GM20431 (cell line): ENCODE results near the gene ZNF445.
"Not testable (repeated sequence)": the region's sequence is repeated elsewhere in the genome, so short reads cannot be mapped to it uniquely, and the experiment has no call there.

Source experiments
- in situ Hi-C: fragments of 300-500 bp; cut with MseI, MboI; formaldehyde crosslinking; loops from one replicate; pipeline ENCODE4 v1.15.0; 2020; ENCODE audit warnings: low sequenced_read_pairs; ENCODE audit not compliant: unreplicated experiment

ZNF445 gene

GRCh38 chr3:44439499-44440295 lies 37.8 kb downstream of the ZNF445 start:
- in situ Hi-C loops, result no loop called here

- in situ Hi-C loops, result no loop called here
These were observed 39.7 kb downstream of the ZNF445 start for GRCh38 chr3:44437800-44438199.

GRCh38 chr3:44436181-44436580 lies 41.3 kb downstream of the ZNF445 start:
- in situ Hi-C loops, result no loop called here

- in situ Hi-C loops, result no loop called here
These were observed 42.5 kb downstream of the ZNF445 start for GRCh38 chr3:44434834-44435510.

GRCh38 chr3:44430466-44430865 lies 47.0 kb downstream of the ZNF445 start:
- in situ Hi-C loops, result no loop called here

GRCh38 chr3:44429459-44429858 lies 48.0 kb downstream of the ZNF445 start:
- in situ Hi-C loops, result no loop called here

GRCh38 chr3:44428910-44429309 lies 48.6 kb downstream of the ZNF445 start:
- in situ Hi-C loops, result no loop called here

- in situ Hi-C loops, result no loop called here
These were observed 49.8 kb downstream of the ZNF445 start for GRCh38 chr3:44427683-44428082.

GRCh38 chr3:44424758-44425157 lies 52.7 kb downstream of the ZNF445 start:
- in situ Hi-C loops, result no loop called here

GRCh38 chr3:44421280-44421679 lies 56.2 kb downstream of the ZNF445 start:
- in situ Hi-C loops, result no loop called here

- in situ Hi-C loops, result no loop called here
These were observed 56.8 kb downstream of the ZNF445 start for GRCh38 chr3:44420676-44421075.

- in situ Hi-C loops, result no loop called here
These were observed 57.4 kb downstream of the ZNF445 start for GRCh38 chr3:44419923-44420650.

GRCh38 chr3:44419116-44419922 lies 58.2 kb downstream of the ZNF445 start:
- in situ Hi-C loops, result no loop called here

- in situ Hi-C loops, result no loop called here
These were observed 58.9 kb downstream of the ZNF445 start for GRCh38 chr3:44418549-44418948.

GRCh38 chr3:44418118-44418517 lies 59.4 kb downstream of the ZNF445 start:
- in situ Hi-C loops, result not testable (repeated sequence)

GRCh38 chr3:44416031-44417030 lies 61.1 kb downstream of the ZNF445 start:
- in situ Hi-C loops, result no loop called here

- in situ Hi-C loops, result no loop called here
These were observed 62.0 kb downstream of the ZNF445 start for GRCh38 chr3:44415421-44415820.

- in situ Hi-C loops, result no loop called here
These were observed 62.9 kb downstream of the ZNF445 start for GRCh38 chr3:44414517-44415090.

- in situ Hi-C loops, result no loop called here
These were observed 65.1 kb downstream of the ZNF445 start for GRCh38 chr3:44412365-44412764.
